Stimulated activated CD8-positive, alpha-beta memory T cell treated with anti-CD3 and anti-CD28 coated beads, Interleukin-12 subunit alpha, Interleukin-12 subunit beta, amount 100 ng/mL, for 4 hours (primary cell): ENCODE data around the gene ANKHD1.

ENCODE experiments used
- DNase-seq: peaks from one replicate; pipeline ENCODE4 v3.0.0-alpha.2; 2020; ENCODE audit warnings: low read depth

Gene ANKHD1

GRCh38 chr5:140546851-140547507 lies 145.3 kb downstream of the ANKHD1 start:
- DNase-seq, result no peak

- peak; percentile 72 for DNase-seq
Observed at GRCh38 chr5:140547508-140548299, 146.1 kb downstream of the ANKHD1 start, which contains the start of gene EIF4EBP3. Gene EIF4EBP3 (plus strand): TSS chr5:140547662. CDS start chr5:140547738, 76 bp downstream.

DNA sequence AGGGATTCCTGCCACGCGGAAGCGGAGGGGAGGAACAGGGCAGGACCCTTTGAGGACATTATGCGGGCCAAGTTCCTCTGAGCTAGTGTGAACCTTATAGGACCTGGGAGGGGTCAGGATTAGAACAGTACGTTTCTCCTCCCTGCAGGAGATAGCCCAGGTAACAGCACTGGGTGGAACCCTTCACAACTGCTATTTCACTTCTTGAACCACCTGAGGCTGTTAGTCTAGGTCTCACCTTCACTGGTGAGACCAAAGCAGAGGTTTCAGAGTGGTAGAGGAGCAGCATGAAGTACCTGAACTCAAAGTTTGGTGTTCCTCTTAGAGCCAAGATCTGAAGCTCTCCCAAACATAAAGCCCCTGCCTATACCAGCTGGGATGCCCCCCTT lies 146.7 kb downstream of the ANKHD1 start:
- DNase-seq, result no peak

GRCh38 chr5:140548791-140549190 lies 147.2 kb downstream of the ANKHD1 start:
- no peak for DNase-seq

DNA sequence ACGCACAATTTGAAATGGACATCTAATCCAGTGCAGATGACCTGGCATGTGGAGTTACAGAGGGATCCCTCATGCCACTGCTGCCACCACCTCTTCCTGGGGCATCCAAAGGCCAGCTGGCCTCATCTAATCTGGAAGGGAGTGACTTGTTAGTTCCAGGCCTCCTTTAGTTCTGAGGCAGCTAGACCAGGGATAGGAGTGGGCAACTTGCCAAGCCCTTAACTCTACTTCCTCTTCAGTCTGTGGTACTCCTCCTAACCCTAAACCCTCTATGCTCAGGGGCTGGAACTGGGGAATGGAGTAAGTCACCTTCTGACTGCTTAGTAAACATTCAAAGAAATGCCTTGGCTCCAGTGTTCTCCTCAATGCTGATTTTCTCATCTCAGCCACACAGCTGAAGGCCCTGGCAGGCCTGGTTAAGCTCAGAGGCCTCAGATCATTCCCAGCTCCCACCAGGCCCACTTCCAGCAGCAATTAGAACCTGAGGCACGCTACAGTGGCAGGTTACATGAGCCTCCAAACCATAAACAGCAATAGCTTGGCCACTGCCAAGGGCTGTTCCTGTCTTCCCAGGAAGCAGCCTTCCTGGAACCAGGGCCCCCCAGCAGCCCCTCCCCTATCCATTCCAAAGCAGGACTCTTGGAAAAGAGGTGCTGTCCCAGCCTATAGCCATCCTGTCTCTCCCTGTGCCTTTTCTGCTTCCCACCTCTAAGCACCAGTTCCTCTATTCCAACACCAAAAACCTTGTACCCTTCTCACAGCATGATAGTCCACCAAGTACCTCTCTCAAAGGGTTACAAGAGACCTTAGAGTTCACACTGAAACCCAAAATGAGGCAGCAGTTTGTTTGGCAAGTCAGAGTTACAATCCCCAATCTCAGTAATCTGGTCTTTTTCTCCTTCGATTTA lies 147.9 kb downstream of the ANKHD1 start:
- no peak for DNase-seq

DNA sequence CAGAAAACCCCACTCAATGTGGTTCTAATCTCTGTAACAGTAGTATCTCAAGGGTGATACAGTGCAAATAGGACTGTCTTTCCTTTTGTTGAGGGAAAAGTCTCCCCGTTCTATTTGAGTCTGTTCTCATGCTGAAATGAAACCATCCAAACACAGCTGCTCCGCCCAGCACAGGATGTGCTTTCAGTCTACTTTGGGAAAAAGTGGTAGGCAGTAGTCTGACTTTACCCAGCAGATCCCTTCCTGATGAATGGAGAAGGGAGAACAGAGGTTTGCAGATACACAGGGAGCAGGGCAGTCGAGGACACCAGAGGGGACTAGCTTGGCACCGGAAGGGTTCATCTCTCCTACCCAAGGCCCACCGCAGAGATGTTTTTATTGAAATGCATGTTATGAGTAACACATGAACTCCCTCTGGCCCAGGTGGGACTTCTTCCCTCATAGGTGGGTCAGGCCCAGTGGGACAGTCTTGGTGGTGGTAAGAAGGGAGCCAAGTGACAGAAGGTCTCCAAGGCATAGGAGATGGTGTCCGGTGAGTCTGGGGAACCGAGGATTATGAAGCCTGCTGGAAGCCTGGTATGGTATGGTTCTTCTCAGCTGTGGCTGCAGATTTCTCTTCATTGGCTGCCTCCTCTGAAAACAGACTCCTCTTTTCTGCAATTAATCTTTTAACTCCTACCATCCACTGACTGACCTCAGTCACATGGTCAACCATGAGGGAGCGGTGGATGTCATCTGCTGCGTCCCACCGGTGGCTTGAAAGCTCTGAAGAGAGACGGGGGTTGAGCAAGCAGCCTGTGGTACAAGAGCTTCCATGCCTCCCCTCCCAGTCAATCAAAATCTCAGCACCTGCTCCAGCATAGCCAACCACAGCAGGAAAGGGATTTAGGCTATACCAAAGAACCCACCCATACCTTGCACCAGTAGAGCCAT lies 148.8 kb downstream of the ANKHD1 start:
- DNase-seq, result no peak

DNA sequence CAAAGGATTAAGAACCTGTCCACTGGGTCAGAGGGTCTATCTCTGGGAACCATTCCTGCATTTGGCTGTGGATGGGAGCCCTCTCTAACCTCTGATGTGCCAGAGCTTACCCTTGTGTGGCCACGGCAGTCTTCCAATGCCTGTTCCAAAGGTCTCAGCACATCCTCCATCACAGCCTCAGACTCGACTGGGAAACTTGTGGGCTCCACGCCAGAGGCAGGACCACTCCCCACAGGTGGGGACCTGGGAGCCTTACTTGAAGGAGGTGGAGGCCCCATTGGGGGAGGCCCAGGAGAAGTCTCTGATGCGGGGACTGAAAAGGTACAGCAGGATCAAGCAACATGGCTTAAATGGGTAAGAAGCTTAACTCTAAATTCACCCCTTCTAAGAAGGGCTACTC lies 150.2 kb downstream of the ANKHD1 start:
- no peak for DNase-seq

DNA sequence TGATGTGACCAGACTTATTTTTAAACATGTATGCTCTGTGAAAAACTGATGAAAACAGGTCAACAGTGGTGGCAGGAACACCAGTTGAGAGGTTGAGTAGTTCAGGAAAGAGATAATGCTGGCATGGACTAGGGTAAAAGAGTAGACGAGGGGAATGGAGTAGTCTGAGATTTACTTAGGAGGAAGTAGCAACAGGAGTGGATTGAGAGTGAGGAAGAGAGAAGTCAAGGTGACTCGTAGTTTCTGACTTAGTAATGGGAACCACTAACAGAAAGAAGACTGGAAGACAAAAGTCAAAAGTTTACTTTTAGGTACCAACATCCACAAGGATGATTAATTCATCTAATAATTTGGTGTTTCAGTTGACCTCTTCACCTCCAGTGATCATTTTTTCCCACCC lies 152.0 kb downstream of the ANKHD1 start:
- no peak for DNase-seq

- no peak for DNase-seq
Observed at GRCh38 chr5:140554454-140554853, 152.8 kb downstream of the ANKHD1 start.

- DNase-seq, result no peak
Observed at GRCh38 chr5:140555747-140556312, 154.2 kb downstream of the ANKHD1 start.

GRCh38 chr5:140556438-140556837 lies 154.8 kb downstream of the ANKHD1 start:
- DNase-seq, result no peak

DNA sequence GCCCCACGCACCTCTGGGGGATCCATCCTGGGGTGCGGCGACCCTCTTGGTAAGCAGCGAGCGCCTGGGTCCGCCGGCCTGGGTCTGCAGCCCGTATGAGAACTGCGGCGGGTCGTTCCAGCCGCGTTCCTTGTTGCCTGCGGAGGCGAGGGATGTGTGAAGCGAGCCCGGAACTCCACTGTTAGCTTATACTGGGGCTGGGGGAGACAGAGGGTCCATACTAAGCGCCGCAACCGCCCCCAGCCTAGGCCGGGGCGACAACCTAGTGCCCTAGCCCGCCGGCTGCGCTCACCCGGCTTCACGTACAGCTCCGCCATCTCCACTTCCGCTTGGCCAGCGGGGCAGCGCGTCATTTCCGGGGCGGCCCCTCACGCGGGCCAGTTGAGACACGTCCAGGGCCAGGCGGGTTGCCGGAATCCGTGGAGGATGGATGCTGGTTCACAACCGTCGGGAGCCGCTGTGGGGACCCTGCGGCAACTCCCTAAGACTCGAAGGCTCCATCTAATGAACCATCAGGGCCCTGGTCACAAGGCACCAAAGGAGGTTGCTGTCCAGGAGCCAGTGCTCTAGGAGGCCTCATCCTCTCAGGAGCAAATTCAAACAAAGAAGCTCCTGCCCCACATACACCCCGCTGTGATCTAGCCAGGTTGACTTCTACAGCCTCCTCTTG lies 155.6 kb downstream of the ANKHD1 start, which contains the start of gene SRA1:
SRA1 (minus strand) TSS at position 338 of the 670 bp plus-strand sequence; CDS start at position 317, 21 bp downstream.
- peak; percentile 76 for DNase-seq

GRCh38 chr5:140557965-140558364 lies 156.3 kb downstream of the ANKHD1 start:
- no peak for DNase-seq

GRCh38 chr5:140558542-140558941 lies 156.9 kb downstream of the ANKHD1 start:
- no peak for DNase-seq

- DNase-seq, result no peak
Observed at GRCh38 chr5:140560227-140560626, 158.6 kb downstream of the ANKHD1 start.

- DNase-seq, result no peak
Observed at GRCh38 chr5:140561753-140562523, 160.3 kb downstream of the ANKHD1 start.

DNA sequence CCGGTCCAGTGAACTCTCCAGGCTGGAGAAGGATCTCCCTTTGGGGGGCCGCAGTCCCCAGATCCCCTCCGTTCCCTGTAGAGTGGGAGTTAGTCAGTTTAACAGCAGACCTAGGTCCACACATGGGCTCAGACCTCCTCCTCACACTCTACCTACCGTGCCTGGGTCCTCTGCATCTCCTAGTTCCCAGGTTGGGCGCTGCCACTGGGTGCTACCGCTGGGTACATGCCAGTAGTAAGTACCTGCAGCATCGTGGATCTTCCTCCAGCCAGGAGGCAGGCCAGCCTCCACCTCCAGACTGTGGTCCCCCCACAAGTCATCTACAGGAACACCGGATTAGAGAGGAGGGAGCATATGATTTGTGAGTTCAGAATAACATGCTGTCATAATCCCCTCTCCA lies 162.0 kb downstream of the ANKHD1 start:
- DNase-seq, result no peak

- peak; percentile 94 for DNase-seq
Observed at GRCh38 chr5:140564196-140565023, 162.8 kb downstream of the ANKHD1 start, which contains the start of the genes APBB3 and SLC35A4. Gene APBB3 (minus strand): TSS chr5:140564598. CDS start chr5:140564245, 353 bp downstream. Gene SLC35A4 (plus strand): TSS chr5:140564828. CDS start chr5:140567170, 2,342 bp downstream.
